NAMALWA (cell line): ENCODE data around the gene SDK1.

Experiments used
- DNase-seq: peaks from one replicate; pipeline ENCODE4 v3.0.0-alpha.2; 2015; ENCODE audit warnings: low spot score

The SDK1 gene

GRCh38 chr7:3416453-3416852 lies 115.4 kb downstream of the SDK1 start:
- DNase-seq, result no peak

GRCh38 chr7:3425087-3425486 lies 124.0 kb downstream of the SDK1 start:
- DNase-seq, result no peak

- DNase-seq, result no peak
Measured at GRCh38 chr7:3426064-3426463, 125.0 kb downstream of the SDK1 start.

GRCh38 chr7:3427957-3428356 lies 126.9 kb downstream of the SDK1 start:
- DNase-seq, result peak; percentile 72

- DNase-seq, result no peak
Measured at GRCh38 chr7:3429981-3430380, 128.9 kb downstream of the SDK1 start.

- DNase-seq, result no peak
Measured at GRCh38 chr7:3430588-3430987, 129.5 kb downstream of the SDK1 start.

- no peak for DNase-seq
Measured at GRCh38 chr7:3431306-3431705, 130.3 kb downstream of the SDK1 start.

GRCh38 chr7:3432911-3433310 lies 131.9 kb downstream of the SDK1 start:
- DNase-seq, result no peak

- DNase-seq, result no peak
Measured at GRCh38 chr7:3434611-3435010, 133.6 kb downstream of the SDK1 start.

- DNase-seq, result no peak
Measured at GRCh38 chr7:3436112-3436511, 135.1 kb downstream of the SDK1 start.

- no peak for DNase-seq
Measured at GRCh38 chr7:3436746-3437145, 135.7 kb downstream of the SDK1 start.

- DNase-seq, result no peak
Measured at GRCh38 chr7:3437467-3437866, 136.4 kb downstream of the SDK1 start.

- no peak for DNase-seq
Measured at GRCh38 chr7:3438352-3438751, 137.3 kb downstream of the SDK1 start.

- DNase-seq, result no peak
Measured at GRCh38 chr7:3439333-3440030, 138.4 kb downstream of the SDK1 start.

- DNase-seq, result no peak
Measured at GRCh38 chr7:3440509-3440908, 139.5 kb downstream of the SDK1 start.

- no peak for DNase-seq
Measured at GRCh38 chr7:3443716-3444115, 142.7 kb downstream of the SDK1 start.

GRCh38 chr7:3446786-3447185 lies 145.7 kb downstream of the SDK1 start:
- no peak for DNase-seq

GRCh38 chr7:3451701-3452100 lies 150.6 kb downstream of the SDK1 start:
- no peak for DNase-seq

GRCh38 chr7:3453398-3453797 lies 152.3 kb downstream of the SDK1 start:
- no peak for DNase-seq

GRCh38 chr7:3455806-3456595 lies 154.9 kb downstream of the SDK1 start:
- DNase-seq, result no peak

GRCh38 chr7:3459111-3459510 lies 158.1 kb downstream of the SDK1 start:
- DNase-seq, result no peak

- no peak for DNase-seq
Measured at GRCh38 chr7:3461923-3462322, 160.9 kb downstream of the SDK1 start.

- DNase-seq, result no peak
Measured at GRCh38 chr7:3463696-3464095, 162.6 kb downstream of the SDK1 start.
